Stimulated activated CD8-positive, alpha-beta memory T cell treated with anti-CD3 and anti-CD28 coated beads, Interleukin-12 subunit alpha, Interleukin-12 subunit beta, amount 100 ng/mL, for 1 hour (primary cell): ENCODE data around the gene SLC30A3.
"Not testable (repeated sequence)": the region's sequence is repeated elsewhere in the genome, so short reads cannot be mapped to it uniquely, and the experiment has no call there.

Source experiments
- DNase-seq: peaks from one replicate; pipeline ENCODE4 v3.0.0-alpha.2; 2020; ENCODE audit warnings: low read depth

SLC30A3 gene

GRCh38 chr2:27285481-27285880, 22.6 kb upstream of the SLC30A3 start:
- no peak for DNase-seq

DNA sequence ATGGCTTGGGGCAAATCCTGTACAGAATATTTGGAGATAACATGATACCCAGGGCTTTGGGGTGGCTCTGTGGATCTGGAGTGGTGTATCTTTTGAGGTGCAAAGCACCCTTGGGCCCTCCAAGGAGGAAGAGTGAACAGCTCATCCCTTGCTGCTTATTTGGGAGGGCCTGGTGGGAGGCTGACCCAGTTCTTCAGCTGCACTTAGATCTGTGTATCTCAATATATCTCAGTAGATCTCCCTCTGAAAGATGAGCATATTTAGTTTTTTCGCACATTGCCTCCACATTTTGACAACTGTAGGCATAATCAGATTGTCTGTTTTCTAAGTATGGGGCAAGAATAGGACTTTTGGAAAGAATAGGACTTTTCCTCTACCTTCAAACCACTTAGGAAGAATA, 22.1 kb upstream of the SLC30A3 start:
- DNase-seq: no peak

GRCh38 chr2:27282892-27283291, 20.0 kb upstream of the SLC30A3 start:
- DNase-seq: no peak

DNA sequence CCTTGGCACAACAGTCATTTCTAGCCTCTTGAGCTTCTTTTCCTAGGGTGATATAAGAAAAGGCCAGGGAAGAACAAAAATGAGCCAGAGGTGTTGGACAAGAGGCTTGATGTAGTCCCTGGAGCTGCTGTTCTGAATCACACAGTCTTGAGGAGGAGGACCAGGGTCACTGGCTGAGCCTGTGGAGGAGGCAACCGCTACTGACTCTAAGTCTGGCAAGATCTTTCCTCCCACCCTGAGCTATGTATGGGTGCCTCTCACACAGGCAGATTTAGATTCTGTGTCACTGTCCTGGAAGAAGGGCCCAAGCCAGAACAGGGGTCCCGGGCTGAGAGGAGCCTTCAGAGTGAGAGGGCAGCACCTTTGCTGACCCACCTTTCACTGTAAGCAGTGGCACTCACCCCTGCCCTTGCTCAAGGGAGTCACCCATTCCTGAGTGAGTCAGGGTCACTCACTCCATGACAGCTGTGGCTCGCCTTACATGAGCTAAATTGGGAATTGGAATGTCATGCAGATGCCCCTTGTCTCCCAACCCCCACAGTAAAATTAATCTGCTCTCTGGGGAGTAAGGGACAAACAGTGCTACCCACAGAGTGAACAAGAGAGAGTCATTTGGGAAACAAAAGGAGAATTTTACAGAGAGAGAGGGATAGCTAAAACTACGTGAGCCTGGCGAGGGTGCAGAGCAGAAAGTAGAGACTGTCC, 19.2 kb upstream of the SLC30A3 start, which contains the start of gene TRIM54:
Gene TRIM54 (plus strand): TSS at position 575 of the 705 bp plus-strand sequence. CDS start 303 bp downstream, outside the sequence.
- no peak for DNase-seq

GRCh38 chr2:27281442-27281841, 18.6 kb upstream of the SLC30A3 start:
- no peak for DNase-seq

- no peak for DNase-seq
These were observed 18.0 kb upstream of the SLC30A3 start for GRCh38 chr2:27280826-27281225.

DNA sequence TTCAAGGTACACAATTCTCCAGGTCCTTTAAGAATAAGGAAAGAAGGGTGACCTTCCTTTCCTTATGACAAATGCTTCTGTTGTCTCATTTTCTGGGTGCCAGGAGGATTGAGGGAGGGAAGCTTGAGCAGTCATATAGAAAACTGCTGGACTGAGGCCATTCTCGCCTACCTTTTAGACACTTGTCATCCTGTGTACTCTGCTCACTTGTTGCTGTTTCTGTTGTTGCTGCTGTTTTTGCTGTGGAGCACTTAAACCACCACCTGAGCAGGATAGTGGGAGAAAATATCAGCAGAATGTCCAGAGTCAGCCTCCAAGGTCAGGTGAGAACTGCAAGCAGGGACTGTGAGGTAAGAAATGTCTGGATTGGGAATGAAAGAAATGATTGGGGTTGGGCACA, 15.2 kb upstream of the SLC30A3 start:
- DNase-seq: no peak

GRCh38 chr2:27275211-27276150, 12.6 kb upstream of the SLC30A3 start, which contains the start of gene DNAJC5G:
TSS of gene DNAJC5G (plus strand) at chr2:27275433. CDS start at chr2:27276729, 1,296 bp downstream.
- DNase-seq: no peak

DNA sequence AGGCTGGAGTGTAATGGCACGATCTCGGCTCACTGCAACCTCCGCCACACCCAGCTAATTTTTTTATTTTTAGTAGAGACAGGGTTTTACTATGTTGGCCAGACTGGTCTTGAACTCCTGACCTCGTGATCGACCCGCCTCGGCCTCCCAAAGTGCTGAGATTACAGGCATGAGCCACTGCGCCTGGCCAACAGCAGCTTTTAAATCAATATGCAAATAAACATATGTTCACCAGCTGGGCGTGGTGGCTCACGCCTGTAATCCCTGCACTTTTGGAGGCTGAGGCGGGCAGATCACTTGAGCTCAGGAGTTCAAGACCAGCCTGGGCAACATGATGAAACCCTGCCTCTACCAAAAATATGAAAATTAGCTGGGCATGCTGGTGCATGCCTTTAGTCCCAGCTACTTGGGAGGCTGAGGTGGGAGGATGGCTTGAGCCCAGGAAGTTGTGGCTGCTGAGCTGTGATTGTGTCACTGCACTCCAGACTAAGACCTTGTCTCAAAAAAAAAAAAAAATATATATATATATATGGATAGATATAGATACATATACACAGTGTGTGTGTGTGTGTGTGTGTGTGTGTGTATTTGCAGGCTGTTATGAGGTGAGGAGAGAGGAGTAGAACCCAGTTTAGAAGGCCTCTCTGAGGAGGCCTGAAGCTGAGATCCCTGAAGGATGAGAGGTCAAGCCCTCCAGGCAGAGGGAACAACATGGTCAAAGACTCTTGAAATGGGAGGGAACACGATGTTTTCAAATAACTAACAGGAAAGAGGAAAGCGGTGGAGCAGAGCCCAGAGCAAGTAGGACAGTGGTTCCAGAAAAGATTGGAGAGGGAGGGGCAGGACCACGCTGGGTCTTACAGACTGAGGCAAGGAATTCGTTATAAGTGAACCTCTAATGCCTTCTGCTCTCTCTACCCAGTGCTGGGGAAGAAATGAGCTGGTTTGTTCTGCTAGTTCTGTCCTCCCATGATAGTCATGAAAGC, 10.0 kb upstream of the SLC30A3 start:
- not testable (repeated sequence) for DNase-seq

- no peak for DNase-seq
These were observed 8.9 kb upstream of the SLC30A3 start for GRCh38 chr2:27271631-27272340.

GRCh38 chr2:27270670-27271069, 7.8 kb upstream of the SLC30A3 start:
- DNase-seq: no peak

- DNase-seq: no peak
These were observed 7.3 kb upstream of the SLC30A3 start for GRCh38 chr2:27270131-27270530.

- DNase-seq: not testable (repeated sequence)
These were observed 5.4 kb upstream of the SLC30A3 start for GRCh38 chr2:27268296-27268695.

GRCh38 chr2:27265536-27265870, 2.7 kb upstream of the SLC30A3 start:
- no peak for DNase-seq

DNA sequence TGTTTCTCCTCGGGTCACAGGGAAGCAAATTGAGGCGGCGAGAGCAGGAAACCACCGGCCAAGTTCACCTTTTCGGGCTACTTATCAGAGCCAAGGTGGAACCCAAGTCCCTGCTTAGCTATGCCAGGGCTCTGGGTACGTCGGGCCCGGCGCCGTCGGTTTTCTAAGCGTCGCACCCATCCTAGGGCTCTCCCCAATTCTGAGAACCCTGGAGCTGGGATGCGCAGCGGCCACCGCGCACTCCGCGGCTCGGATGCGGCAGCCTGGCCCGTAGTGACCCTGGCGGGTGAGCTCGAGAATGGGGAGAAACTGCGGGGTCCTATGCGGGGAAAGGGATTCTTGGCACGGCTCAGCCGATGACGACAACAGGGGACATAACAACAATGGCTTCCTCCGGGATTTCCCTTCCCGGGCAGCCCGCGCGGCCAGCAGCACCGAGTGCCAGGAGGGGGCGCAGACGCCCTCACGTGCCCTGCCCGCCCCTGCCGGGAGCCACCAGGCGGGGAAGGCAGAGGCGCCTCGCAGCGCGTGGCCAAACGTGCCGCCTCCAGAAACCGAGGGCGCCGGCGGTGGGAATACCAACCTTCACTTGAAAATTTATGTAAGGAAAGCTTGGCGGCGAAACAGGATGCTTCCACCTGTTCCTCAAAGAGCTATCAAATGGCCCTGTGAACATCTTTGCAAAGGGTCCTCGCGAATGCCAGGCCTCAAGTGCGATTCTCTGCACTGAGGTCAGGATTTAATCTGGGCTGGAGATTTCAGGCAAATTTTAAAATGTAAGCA, 2.1 kb upstream of the SLC30A3 start:
- DNase-seq: peak; percentile 43

GRCh38 chr2:27264253-27264752, 1.5 kb upstream of the SLC30A3 start:
- DNase-seq: no peak

DNA sequence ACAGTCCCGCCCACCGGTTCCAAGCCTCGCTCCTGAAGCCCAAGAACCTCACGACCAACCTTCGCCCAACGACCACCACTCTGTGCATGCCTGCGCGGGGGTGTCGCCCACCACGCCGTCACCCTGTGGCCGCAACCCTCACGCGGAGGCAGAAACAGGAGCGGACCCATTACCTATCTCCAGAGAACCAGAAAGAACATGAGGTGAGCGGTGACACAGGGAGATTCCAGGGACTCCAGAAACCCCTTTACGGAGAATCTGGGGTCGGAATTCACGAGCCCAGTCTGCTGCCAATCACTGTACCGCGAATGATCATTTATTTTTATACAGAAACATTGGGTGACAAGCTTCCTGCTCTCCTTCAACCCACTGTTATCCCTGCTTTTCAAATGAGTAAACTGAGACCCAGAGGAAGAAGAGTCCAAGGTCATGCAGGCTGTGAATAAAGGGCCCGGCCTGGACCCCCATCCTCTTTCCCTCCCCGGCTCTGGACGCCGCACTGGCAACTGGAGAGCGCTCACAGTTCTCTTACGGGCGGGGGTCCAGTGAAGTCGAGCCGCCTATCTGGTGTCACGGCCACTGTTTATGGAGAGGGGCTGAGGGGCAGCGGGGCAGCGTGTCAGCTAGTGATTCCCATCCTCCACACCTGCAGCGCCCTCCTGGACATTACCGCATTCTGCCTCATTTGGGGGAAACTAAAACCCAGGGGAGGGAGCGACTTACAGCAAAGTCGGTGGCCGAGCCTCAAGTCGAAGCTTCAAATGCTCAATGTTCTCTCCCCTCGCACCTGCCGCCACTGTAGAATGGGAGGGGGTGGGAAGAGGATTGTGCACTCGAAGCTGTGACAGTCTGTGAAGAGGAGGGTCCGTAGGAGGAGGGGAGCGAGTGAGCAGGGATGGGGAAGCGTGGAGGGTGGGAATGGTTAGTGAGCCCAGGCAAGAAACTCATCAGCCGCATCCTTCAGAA, 723 bp upstream of the SLC30A3 start:
- no peak for DNase-seq

DNA sequence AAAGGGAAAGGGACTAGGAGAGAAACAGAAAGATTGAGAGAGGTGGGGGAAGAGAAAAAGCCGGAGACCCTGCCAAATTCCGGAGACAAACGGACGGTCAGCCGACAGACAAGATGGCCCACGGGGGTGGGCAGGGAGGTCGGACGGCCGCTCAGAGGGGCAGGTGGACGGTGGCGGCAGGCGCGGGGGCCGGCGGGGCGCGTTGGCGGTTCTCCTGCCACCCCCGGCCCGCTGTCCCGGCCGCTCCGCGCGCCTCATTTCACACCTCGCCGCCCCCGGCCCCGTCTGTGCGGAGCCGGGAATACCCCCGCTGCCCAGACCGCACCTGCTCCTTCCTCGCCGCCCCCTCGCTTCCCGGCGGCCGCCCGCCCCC, 935 bp downstream of the SLC30A3 start:
- DNase-seq: no peak
